C4-2B (cell line): ENCODE results near the gene KCNA5.

Experiments used
- ZFX ChIP-seq: fragments of 450-650 bp; IDR thresholded peaks from 2 replicates; pipeline ENCODE4 v1.6.1; 2017
- TF ChIP-seq, protein P1 (sequence below): fragments of 450-650 bp; conservative IDR thresholded peaks from 2 replicates; pipeline ENCODE4 v1.5.1; 2017; ENCODE audit warnings: mild to moderate bottlenecking

DNA sequence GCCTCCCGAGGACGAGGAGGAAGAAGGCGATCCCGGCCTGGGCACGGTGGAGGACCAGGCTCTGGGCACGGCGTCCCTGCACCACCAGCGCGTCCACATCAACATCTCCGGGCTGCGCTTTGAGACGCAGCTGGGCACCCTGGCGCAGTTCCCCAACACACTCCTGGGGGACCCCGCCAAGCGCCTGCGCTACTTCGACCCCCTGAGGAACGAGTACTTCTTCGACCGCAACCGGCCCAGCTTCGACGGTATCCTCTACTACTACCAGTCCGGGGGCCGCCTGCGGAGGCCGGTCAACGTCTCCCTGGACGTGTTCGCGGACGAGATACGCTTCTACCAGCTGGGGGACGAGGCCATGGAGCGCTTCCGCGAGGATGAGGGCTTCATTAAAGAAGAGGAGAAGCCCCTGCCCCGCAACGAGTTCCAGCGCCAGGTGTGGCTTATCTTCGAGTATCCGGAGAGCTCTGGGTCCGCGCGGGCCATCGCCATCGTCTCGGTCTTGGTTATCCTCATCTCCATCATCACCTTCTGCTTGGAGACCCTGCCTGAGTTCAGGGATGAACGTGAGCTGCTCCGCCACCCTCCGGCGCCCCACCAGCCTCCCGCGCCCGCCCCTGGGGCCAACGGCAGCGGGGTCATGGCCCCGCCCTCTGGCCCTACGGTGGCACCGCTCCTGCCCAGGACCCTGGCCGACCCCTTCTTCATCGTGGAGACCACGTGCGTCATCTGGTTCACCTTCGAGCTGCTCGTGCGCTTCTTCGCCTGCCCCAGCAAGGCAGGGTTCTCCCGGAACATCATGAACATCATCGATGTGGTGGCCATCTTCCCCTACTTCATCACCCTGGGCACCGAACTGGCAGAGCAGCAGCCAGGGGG, 979 bp downstream of the KCNA5 start:
- TF ChIP-seq, protein P1, sequence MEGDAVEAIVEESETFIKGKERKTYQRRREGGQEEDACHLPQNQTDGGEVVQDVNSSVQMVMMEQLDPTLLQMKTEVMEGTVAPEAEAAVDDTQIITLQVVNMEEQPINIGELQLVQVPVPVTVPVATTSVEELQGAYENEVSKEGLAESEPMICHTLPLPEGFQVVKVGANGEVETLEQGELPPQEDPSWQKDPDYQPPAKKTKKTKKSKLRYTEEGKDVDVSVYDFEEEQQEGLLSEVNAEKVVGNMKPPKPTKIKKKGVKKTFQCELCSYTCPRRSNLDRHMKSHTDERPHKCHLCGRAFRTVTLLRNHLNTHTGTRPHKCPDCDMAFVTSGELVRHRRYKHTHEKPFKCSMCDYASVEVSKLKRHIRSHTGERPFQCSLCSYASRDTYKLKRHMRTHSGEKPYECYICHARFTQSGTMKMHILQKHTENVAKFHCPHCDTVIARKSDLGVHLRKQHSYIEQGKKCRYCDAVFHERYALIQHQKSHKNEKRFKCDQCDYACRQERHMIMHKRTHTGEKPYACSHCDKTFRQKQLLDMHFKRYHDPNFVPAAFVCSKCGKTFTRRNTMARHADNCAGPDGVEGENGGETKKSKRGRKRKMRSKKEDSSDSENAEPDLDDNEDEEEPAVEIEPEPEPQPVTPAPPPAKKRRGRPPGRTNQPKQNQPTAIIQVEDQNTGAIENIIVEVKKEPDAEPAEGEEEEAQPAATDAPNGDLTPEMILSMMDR = no peak
- no peak for TF ChIP-seq ZFX
